ENCODE measurements around the gene PSMD11. TPM values are rescaled to one million over a fixed set of nuclear protein-coding genes. Genes with fewer than 3 reads are reported as not detected.
A peak's percentile ranks its signal among the peaks of the same experiment; 100 is the strongest.

The PSMD11 gene
- total RNA-seq, 1 experiment from 2014 or later: 169 TPM

- Histone ChIP-seq H3K56ac (ENCODE audit: insufficient read length, low read depth, low read length) (no peak overlapping the region), H2BK120ac (ENCODE audit: low read depth, low read length, poor library complexity, severe bottlenecking) (no peak overlapping the region), H3K4ac (ENCODE audit: low read depth, low read length) (no peak overlapping the region), H4K8ac (replicated peaks; ENCODE audit: insufficient read length, low read depth, low read length) (no peak overlapping the region), H3K9ac (ENCODE audit: extremely low read depth, insufficient read length, low read length) (no peak overlapping the region), H3K27me3 (ENCODE audit: insufficient read depth, low read length) (no peaks in the 10 kb centered on the region), H2BK20ac (ENCODE audit: low read depth, low read length, poor library complexity, severe bottlenecking) (no peak overlapping the region), H3K4me1 (ENCODE audit: insufficient read depth, low read length) (no peaks in the 10 kb centered on the region), H3K23ac (ENCODE audit: insufficient read length, low read depth, low read length) (no peak overlapping the region), H4K5ac (ENCODE audit: insufficient read length, low read depth, low read length) (no peak overlapping the region), H3K23me2 (ENCODE audit: insufficient read length, low read depth, low read length, poor library complexity, severe bottlenecking) (no peaks in the 10 kb centered on the region), H2AFZ (ENCODE audit: low read length) (no peak overlapping the region), H3T11ph (ENCODE audit: low read length) (no peak overlapping the region), H4K91ac (ENCODE audit: insufficient read length, low read depth, low read length) (no peak overlapping the region), H3K79me2 (ENCODE audit: insufficient read depth, low read length) (0 out of 2 replicates have a peak, but pooled peaks cover 2% of the 10 kb centered on the region), H2BK5ac (ENCODE audit: insufficient read length, low read length) (no peak overlapping the region), H2BK12ac (ENCODE audit: insufficient read length, low read depth, low read length) (no peak overlapping the region), H4K20me1 (ENCODE audit: control insufficient read depth, insufficient read depth, insufficient read length) (no peaks in the 10 kb centered on the region), H2BK15ac (ENCODE audit: low read depth, low read length) (no peak overlapping the region), H3K18ac (ENCODE audit: insufficient read length, low read depth, low read length) (no peak overlapping the region), H2AK5ac (ENCODE audit: insufficient read length, low read length) (no peak overlapping the region), H3K14ac (ENCODE audit: insufficient read depth, low read length) (no peak overlapping the region), H3K4me2 (ENCODE audit: insufficient read depth, insufficient read length, low read length) (no peak overlapping the region), H3K79me1 (ENCODE audit: insufficient read depth, low read depth, low read length, poor library complexity, severe bottlenecking) (no peaks in the 10 kb centered on the region), H3K27ac (ENCODE audit: insufficient read length, low read depth, low read length) (no peak overlapping the region), H3K9me3 (ENCODE audit: control insufficient read depth, low read depth, low read length) (no peaks in the 10 kb centered on the region)
- Mint-ChIP-seq H3K4me3 (no peak overlapping the region), H3K27ac (peak overlapping the region in 1 of 3 experiments; percentile 13; a peak in 1 of 7 replicates), H3K9me3 (no peaks in the 10 kb centered on the region; a peak in 1 of 5 replicates), H3K4me1 (no peaks in the 10 kb centered on the region), H3K27me3 (ENCODE audit: low read depth) (no peaks in the 10 kb centered on the region), H3K36me3 (ENCODE audit: insufficient read depth in 1 of 3, low read depth in 3 of 3) (peaks cover 58 to 87% (median 70%) of the 10 kb centered on the region in 3 experiments; a peak in 6 of 7 replicates)
- WGBS (ENCODE audit: extremely low coverage, insufficient read length, low lambda C conversion rate): no CpG with 5 or more reads among the region's 7 CpGs
- peak; percentile 2 for DNase-seq
- TF ChIP-seq, protein P1, sequence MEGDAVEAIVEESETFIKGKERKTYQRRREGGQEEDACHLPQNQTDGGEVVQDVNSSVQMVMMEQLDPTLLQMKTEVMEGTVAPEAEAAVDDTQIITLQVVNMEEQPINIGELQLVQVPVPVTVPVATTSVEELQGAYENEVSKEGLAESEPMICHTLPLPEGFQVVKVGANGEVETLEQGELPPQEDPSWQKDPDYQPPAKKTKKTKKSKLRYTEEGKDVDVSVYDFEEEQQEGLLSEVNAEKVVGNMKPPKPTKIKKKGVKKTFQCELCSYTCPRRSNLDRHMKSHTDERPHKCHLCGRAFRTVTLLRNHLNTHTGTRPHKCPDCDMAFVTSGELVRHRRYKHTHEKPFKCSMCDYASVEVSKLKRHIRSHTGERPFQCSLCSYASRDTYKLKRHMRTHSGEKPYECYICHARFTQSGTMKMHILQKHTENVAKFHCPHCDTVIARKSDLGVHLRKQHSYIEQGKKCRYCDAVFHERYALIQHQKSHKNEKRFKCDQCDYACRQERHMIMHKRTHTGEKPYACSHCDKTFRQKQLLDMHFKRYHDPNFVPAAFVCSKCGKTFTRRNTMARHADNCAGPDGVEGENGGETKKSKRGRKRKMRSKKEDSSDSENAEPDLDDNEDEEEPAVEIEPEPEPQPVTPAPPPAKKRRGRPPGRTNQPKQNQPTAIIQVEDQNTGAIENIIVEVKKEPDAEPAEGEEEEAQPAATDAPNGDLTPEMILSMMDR (conservative IDR thresholded peaks at IDR 0.05): no peak
These were observed 23.6 kb downstream of the PSMD11 start for GRCh38 chr17:32467949-32468348.
